ENCODE measurements around the gene ZNF326.

DNA sequence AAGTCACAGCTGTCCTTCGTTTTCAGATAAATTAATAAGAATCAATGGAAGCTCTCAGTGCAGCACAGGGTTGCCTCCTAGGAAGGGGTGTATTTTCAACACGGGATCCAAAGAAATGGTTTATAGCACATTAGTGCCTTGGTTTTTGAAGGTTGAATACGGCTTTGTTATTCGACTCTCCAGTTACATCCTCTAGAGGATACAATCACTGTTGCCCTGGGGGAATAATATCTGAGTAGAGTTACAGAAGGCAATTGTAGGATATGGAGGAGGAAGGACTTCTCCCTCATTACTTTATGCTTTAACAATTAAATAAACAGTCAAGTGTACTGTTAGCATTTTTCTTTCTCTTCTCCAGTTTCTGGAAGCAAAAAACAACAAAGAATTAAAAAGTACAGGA is 14.3 kb upstream of the ZNF326 start:
- TF ChIP-seq BCL11A (IDR thresholded peaks at IDR 0.05; ENCODE audit: low read depth in 2 of 2, low read length in 2 of 2) = no peak
- TF ChIP-seq, protein P1, sequence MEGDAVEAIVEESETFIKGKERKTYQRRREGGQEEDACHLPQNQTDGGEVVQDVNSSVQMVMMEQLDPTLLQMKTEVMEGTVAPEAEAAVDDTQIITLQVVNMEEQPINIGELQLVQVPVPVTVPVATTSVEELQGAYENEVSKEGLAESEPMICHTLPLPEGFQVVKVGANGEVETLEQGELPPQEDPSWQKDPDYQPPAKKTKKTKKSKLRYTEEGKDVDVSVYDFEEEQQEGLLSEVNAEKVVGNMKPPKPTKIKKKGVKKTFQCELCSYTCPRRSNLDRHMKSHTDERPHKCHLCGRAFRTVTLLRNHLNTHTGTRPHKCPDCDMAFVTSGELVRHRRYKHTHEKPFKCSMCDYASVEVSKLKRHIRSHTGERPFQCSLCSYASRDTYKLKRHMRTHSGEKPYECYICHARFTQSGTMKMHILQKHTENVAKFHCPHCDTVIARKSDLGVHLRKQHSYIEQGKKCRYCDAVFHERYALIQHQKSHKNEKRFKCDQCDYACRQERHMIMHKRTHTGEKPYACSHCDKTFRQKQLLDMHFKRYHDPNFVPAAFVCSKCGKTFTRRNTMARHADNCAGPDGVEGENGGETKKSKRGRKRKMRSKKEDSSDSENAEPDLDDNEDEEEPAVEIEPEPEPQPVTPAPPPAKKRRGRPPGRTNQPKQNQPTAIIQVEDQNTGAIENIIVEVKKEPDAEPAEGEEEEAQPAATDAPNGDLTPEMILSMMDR (IDR thresholded peaks at IDR 0.05; ENCODE audit: control extremely low read depth in 1 of 3, insufficient read depth in 1 of 3, low read depth in 1 of 3, low read length in 3 of 3) = no peak
- no peak for TF ChIP-seq ATF2 (IDR thresholded peaks at IDR 0.05; ENCODE audit: low read length)
- no peak for TF ChIP-seq POLR2AphosphoS5 (IDR thresholded peaks at IDR 0.05; ENCODE audit: low read depth, low read length)
- TF ChIP-seq RAD21 (IDR thresholded peaks at IDR 0.05 in 1 of 2, conservative IDR thresholded peaks at IDR 0.05 in 1 of 2; ENCODE audit: low read depth in 2 of 2, low read length in 2 of 2) = no peak
- no peak for TF ChIP-seq RFX5 (IDR thresholded peaks at IDR 0.05; ENCODE audit: borderline replicate concordance, low read depth, low read length)
- no peak for TF ChIP-seq EZH2 (IDR thresholded peaks at IDR 0.05; ENCODE audit: low read depth, low read length, severe bottlenecking)

Measured in H1 (cell line).